ENCODE results near the gene RIMKLB. TPM values are rescaled to one million over a fixed set of nuclear protein-coding genes. Genes with fewer than 3 reads are reported as not detected.

RIMKLB gene
- polyA plus RNA-seq, 1 of the 3 experiments (the other 2 are of a cell fraction) = 24.5 TPM

DNA sequence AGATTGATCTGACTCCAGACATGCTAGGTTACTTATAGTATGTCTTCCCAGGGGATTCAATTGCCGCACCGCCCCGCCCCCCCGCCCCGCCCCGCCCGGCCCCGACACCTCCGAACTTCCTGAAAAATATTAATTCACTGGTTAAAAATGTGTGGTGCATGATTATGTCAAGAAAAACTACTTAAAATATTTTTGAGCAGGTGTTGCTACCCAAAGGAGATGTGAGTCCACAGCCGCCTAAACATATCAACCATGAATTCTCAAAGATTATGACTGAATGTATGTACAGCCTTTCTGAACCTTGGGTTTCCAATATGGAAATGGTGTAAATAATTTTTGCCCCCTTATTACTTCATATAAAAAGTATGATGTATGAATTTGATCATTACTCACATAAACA lies 2.7 kb upstream of the RIMKLB start:
- POLR2A ChIA-PET = no interaction called here
- no peak for TF ChIP-seq PBX3 (IDR thresholded peaks at IDR 0.05)
- TF ChIP-seq TEAD4 (IDR thresholded peaks at IDR 0.05; ENCODE audit: borderline replicate concordance, insufficient read depth) = no peak
- TF ChIP-seq POLR2AphosphoS5 (IDR thresholded peaks at IDR 0.05; ENCODE audit: low read depth, low read length) = no peak
- no peak for TF ChIP-seq FOXJ3 (CRISPR knock-in tag; IDR thresholded peaks at IDR 0.05)
- TF ChIP-seq GABPA (IDR thresholded peaks at IDR 0.05; ENCODE audit: low read depth) = no peak
- TF ChIP-seq FOSL2 (IDR thresholded peaks at IDR 0.05; ENCODE audit: borderline replicate concordance, low read depth) = no peak
- TF ChIP-seq ELF1 (IDR thresholded peaks at IDR 0.05) = no peak
- TF ChIP-seq, protein P1, sequence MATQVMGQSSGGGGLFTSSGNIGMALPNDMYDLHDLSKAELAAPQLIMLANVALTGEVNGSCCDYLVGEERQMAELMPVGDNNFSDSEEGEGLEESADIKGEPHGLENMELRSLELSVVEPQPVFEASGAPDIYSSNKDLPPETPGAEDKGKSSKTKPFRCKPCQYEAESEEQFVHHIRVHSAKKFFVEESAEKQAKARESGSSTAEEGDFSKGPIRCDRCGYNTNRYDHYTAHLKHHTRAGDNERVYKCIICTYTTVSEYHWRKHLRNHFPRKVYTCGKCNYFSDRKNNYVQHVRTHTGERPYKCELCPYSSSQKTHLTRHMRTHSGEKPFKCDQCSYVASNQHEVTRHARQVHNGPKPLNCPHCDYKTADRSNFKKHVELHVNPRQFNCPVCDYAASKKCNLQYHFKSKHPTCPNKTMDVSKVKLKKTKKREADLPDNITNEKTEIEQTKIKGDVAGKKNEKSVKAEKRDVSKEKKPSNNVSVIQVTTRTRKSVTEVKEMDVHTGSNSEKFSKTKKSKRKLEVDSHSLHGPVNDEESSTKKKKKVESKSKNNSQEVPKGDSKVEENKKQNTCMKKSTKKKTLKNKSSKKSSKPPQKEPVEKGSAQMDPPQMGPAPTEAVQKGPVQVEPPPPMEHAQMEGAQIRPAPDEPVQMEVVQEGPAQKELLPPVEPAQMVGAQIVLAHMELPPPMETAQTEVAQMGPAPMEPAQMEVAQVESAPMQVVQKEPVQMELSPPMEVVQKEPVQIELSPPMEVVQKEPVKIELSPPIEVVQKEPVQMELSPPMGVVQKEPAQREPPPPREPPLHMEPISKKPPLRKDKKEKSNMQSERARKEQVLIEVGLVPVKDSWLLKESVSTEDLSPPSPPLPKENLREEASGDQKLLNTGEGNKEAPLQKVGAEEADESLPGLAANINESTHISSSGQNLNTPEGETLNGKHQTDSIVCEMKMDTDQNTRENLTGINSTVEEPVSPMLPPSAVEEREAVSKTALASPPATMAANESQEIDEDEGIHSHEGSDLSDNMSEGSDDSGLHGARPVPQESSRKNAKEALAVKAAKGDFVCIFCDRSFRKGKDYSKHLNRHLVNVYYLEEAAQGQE (IDR thresholded peaks at IDR 0.05; ENCODE audit: low read depth, low read length) = no peak
- no peak for TF ChIP-seq JUND (IDR thresholded peaks at IDR 0.05)
- TF ChIP-seq USF1 (IDR thresholded peaks at IDR 0.05; ENCODE audit: borderline replicate concordance, low read depth) = no peak
- no peak for TF ChIP-seq CHD2 (IDR thresholded peaks at IDR 0.05; ENCODE audit: low read length, partially characterized antibody)
- TF ChIP-seq RAD21 (IDR thresholded peaks at IDR 0.05; ENCODE audit: low read length) = no peak
- no peak for TF ChIP-seq YY1 (IDR thresholded peaks at IDR 0.05; ENCODE audit: low read depth)
- H3F3A ChIP-seq (replicated peaks; ENCODE audit: insufficient read depth) = peaks cover 20% of the 10 kb centered on the region
- CTCF ChIA-PET = interaction anchor here (0.8 to 1.5 kb wide), 3 partner anchors 12 to 195 kb away, joined by 3 to 5 read pairs (median 4); no protein-coding TSS in a partner anchor
- no peaks in the 10 kb centered on the region for H3K9me2 ChIP-seq
- H3K79me2 ChIP-seq (ENCODE audit: insufficient read depth) = peaks cover 16% of the 10 kb centered on the region
- no peaks in the 10 kb centered on the region for H3K9me3 ChIP-seq
- no peaks in the 10 kb centered on the region for H3K27me3 ChIP-seq (ENCODE audit: insufficient read depth)
- H3K4me3 ChIP-seq (ENCODE audit: low read depth in 2 of 2, low read length in 1 of 2) = no peak overlapping the region
- peaks cover 16% of the 10 kb centered on the region for H4K20me1 ChIP-seq (ENCODE audit: insufficient read depth)
- H2AFZ ChIP-seq (ENCODE audit: low read depth) = no peak overlapping the region
- no peak overlapping the region for H3K4me2 ChIP-seq
- 88% methylated on average over 10 of the region's 10 CpGs for WGBS (ENCODE audit: low lambda C conversion rate)
- DNase-seq = no peak
- peaks cover 0 to 3% of the 10 kb centered on the region in 2 experiments for H3K36me3 ChIP-seq (replicated peaks in 1 of 2; ENCODE audit: control insufficient read depth in 1 of 2, insufficient read depth in 2 of 2, low read length in 1 of 2)
- no peak overlapping the region for H3K27ac ChIP-seq (ENCODE audit: low read depth in 2 of 2, low read length in 1 of 2)
- H3K9ac ChIP-seq = no peak overlapping the region
- peaks cover 9 to 16% of the 10 kb centered on the region in 2 experiments; a peak in 3 of 4 replicates for H3K4me1 ChIP-seq (ENCODE audit: control insufficient read depth in 1 of 2, insufficient read depth in 2 of 2, low read depth in 1 of 2, low read length in 1 of 2)
